Breast epithelium (tissue), 4 donors: Measurements from ENCODE around the gene DDX10. TPM values are rescaled to one million over a fixed set of nuclear protein-coding genes. Genes with fewer than 3 reads are reported as not detected.

Source experiments
- DNase-seq, 2 donors: peaks; one replicate each; pipeline ENCODE4 v3.0.0-alpha.2; 2019; ENCODE audit warnings: low spot score in 2 of 2
- H3K27ac ChIP-seq, 2 donors: fragments of 200-600 bp; sonication (generic) in 1 of 2; one replicate each; pipeline ENCODE4 v1.5.1; 2016 to 2019; ENCODE audit warnings: mild to moderate bottlenecking in 1 of 2
- H3K27me3 ChIP-seq, 2 donors: fragments of 200-600 bp; sonication (generic) in 1 of 2; one replicate each; pipeline versions ENCODE4 v1.5.1 to v1.6.0; 2017 to 2019; ENCODE audit warnings: control low read depth in 1 of 2, mild to moderate bottlenecking in 1 of 2
- H3K36me3 ChIP-seq: fragments of 200-600 bp; one replicate; pipeline ENCODE4 v1.5.1; 2019
- H3K4me1 ChIP-seq, 2 donors: fragments of 200-600 bp; sonication (generic); one replicate each; pipeline ENCODE4 v1.5.1; 2016 to 2019; ENCODE audit warnings: control low read depth in 1 of 2
- H3K4me3 ChIP-seq, 3 donors: fragments of 200-600 bp; sonication (generic); 1 replicate in 2 of 3; 2 replicates in 1 of 3; pipeline ENCODE4 v1.5.1; 2016 to 2019; ENCODE audit warnings: mild to moderate bottlenecking in 3 of 3, moderate library complexity in 2 of 3
- H3K9me3 ChIP-seq, 2 donors: fragments of 200-600 bp; sonication (generic) in 1 of 2; one replicate each; pipeline ENCODE4 v1.5.1; 2016 to 2019; ENCODE audit warnings: control low read depth in 1 of 2
- POLR2A ChIP-seq: fragments of 450-650 bp; IDR thresholded peaks from one replicate; pipeline ENCODE4 v1.6.1; 2016; ENCODE audit warnings: antibody characterized with exemption, mild to moderate bottlenecking, moderate library complexity
- POLR2AphosphoS5 ChIP-seq, 3 donors: sonication (generic); formaldehyde crosslinking; IDR thresholded peaks; one replicate each; pipeline ENCODE4 v1.6.1; 2017; ENCODE audit warnings: antibody characterized with exemption in 3 of 3
- intact Hi-C: fragments of 100-400 bp; cut with DNase I; formaldehyde crosslinking; loops from one replicate; pipeline ENCODE4 v1.15.1; 2023; ENCODE audit warnings: low total_unique reads
- total RNA-seq, 3 donors: library from RNA; depleted of rRNA; stranded (reverse); fragments of >200 nt; gene quantifications; one replicate each; pipeline ENCODE4 v1.1.0, GENCODE V29; 2016
- TF ChIP-seq, protein P1 (sequence below), 3 donors: fragments of 450-650 bp; IDR thresholded peaks; one replicate each; pipeline ENCODE4 v1.5.1; 2016 to 2017; ENCODE audit warnings: antibody characterized with exemption in 3 of 3, mild to moderate bottlenecking in 3 of 3, moderate library complexity in 3 of 3

The DDX10 gene
- 10 to 100 TPM; 17.3 to 41.9 (median 29.5) TPM for total RNA-seq

DNA sequence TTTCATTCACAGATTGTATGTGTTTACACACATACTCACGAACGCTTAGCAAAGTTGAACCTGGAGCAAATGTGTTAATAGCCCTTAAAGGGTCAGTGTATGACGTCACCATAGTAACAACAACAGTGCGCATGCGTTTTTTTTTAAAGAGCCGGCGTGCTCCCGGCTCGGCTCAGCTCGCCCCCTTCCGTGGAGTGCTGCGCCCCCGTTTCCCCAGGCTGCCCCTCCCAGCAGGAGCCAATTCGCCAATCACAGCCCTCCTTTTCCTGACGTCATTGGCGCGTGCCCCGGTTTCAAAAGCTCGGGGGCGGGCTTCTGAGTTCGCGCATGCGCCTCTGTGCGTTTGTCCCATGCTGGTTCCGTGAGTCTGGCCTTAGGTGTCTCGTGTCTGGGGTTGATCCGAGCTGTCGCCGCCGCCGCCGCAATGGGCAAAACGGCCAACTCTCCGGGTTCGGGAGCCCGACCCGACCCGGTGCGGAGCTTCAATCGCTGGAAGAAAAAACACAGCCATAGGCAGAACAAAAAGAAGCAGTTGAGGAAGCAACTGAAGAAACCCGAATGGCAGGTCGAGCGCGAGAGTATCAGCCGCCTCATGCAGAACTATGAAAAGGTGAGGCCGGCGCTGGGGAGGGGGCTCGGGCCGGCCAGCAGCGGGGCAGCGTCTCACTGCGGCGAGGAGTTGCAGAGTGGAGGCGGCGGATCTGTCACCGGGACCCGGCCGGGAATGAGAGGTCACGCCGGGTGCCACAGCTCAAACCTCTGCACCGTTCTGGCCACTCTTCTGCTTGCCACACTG is at the start of gene DDX10:
Gene DDX10 (plus strand): TSS at position 340 of the 796 bp plus-strand sequence. CDS start 85 bp downstream, at position 425.
- Histone ChIP-seq H3K27ac (peak within 1 kb of the TSS; percentile 76 to 78), H3K9me3 (no peaks in the 10 kb centered on the region), H3K36me3 (no peaks in the 10 kb centered on the region), H3K4me1 (peaks cover 0 to 14% of the 10 kb centered on the region in 2 donors), H3K27me3 (no peaks in the 10 kb centered on the region), H3K4me3 (peak within 1 kb of the TSS; percentile 71 to 94 (median 88))
- TF ChIP-seq POLR2AphosphoS5 (IDR thresholded peaks at IDR 0.05) (peak in 2 of 3 donors; percentile 29 to 39), POLR2A (no peak)
- DNase-seq = peak; percentile 96 to 99
- intact Hi-C loops = no loop called here

GRCh38 chr11:108616549-108616948 is 48.3 kb upstream of the DDX10 start:
- Histone ChIP-seq H3K4me1 (no peaks in the 10 kb centered on the region), H3K27me3 (no peaks in the 10 kb centered on the region), H3K4me3 (no peak overlapping the region), H3K27ac (peak overlapping the region in 1 of 2 donors; percentile 27), H3K36me3 (no peaks in the 10 kb centered on the region), H3K9me3 (no peaks in the 10 kb centered on the region)
- TF ChIP-seq POLR2A = no peak
- no peak for DNase-seq
- intact Hi-C loops = loop anchor here (5.0 kb wide), 1 partner anchor 366 kb away; no protein-coding TSS in a partner anchor

- H3K36me3 ChIP-seq = no peaks in the 10 kb centered on the region
- no peaks in the 10 kb centered on the region for H3K4me1 ChIP-seq
- no peak overlapping the region for H3K4me3 ChIP-seq
- intact Hi-C loops = loop anchor here (5.0 kb wide), 1 partner anchor 365 kb away; no protein-coding TSS in a partner anchor
- no peak overlapping the region for H3K27ac ChIP-seq
- H3K27me3 ChIP-seq = no peaks in the 10 kb centered on the region
- no peaks in the 10 kb centered on the region for H3K9me3 ChIP-seq
- TF ChIP-seq, protein P1, sequence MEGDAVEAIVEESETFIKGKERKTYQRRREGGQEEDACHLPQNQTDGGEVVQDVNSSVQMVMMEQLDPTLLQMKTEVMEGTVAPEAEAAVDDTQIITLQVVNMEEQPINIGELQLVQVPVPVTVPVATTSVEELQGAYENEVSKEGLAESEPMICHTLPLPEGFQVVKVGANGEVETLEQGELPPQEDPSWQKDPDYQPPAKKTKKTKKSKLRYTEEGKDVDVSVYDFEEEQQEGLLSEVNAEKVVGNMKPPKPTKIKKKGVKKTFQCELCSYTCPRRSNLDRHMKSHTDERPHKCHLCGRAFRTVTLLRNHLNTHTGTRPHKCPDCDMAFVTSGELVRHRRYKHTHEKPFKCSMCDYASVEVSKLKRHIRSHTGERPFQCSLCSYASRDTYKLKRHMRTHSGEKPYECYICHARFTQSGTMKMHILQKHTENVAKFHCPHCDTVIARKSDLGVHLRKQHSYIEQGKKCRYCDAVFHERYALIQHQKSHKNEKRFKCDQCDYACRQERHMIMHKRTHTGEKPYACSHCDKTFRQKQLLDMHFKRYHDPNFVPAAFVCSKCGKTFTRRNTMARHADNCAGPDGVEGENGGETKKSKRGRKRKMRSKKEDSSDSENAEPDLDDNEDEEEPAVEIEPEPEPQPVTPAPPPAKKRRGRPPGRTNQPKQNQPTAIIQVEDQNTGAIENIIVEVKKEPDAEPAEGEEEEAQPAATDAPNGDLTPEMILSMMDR (IDR thresholded peaks at IDR 0.05) = no peak
- TF ChIP-seq POLR2AphosphoS5 (IDR thresholded peaks at IDR 0.05) (no peak), POLR2A (no peak)
- DNase-seq = no peak
These were observed 47.8 kb upstream of the DDX10 start for GRCh38 chr11:108617055-108617454.

GRCh38 chr11:108618529-108618928 is 46.3 kb upstream of the DDX10 start:
- no peaks in the 10 kb centered on the region for H3K9me3 ChIP-seq
- intact Hi-C loops = loop anchor here (5.0 kb wide), 1 partner anchor 364 kb away; no protein-coding TSS in a partner anchor
- H3K36me3 ChIP-seq = no peaks in the 10 kb centered on the region
- H3K27ac ChIP-seq = no peak overlapping the region
- H3K27me3 ChIP-seq = no peaks in the 10 kb centered on the region
- H3K4me3 ChIP-seq = no peak overlapping the region
- no peak for TF ChIP-seq POLR2AphosphoS5 (IDR thresholded peaks at IDR 0.05)
- no peaks in the 10 kb centered on the region for H3K4me1 ChIP-seq
- no peak for DNase-seq

DNA sequence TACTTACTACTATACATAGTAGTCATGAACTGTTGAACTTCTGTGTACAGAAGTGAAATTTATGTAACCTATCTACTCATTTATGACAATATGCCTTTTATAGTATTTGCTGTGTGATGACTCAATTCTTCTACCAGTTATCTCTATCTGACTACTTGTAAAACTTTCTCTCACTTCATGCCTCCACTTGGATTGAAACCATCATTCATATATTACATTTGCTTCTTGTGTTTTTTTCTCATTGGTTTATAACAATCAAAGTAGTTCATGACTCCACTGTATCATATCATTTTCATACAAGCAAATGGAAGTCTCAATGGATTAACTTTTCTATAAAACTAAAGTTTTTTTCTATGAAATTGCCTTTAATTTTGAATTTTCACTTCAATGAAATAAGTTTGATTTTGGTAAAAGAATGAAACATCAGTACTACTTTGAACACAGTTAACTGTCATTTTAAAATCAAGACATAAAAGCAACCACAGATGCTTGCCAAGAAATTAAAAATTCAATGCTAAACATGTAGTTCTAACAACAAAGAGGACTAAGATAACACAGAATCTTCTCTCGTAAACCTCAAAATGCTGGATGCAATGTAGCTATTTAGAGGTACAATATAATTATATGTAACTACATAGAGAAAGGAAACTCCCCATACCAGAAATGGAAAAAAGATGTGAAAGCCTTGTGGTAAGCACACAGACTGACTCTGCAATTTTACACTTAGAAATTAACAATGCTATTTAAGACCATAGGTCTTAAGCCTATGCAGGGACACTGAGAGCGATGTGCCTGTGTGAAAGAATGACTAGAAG is 43.7 kb upstream of the DDX10 start:
- TF ChIP-seq POLR2AphosphoS5 (IDR thresholded peaks at IDR 0.05) (no peak), POLR2A (no peak)
- TF ChIP-seq, protein P1 (IDR thresholded peaks at IDR 0.05) = no peak
- no peaks in the 10 kb centered on the region for H3K4me1 ChIP-seq
- H3K27me3 ChIP-seq = no peaks in the 10 kb centered on the region
- no peak overlapping the region for H3K4me3 ChIP-seq
- H3K9me3 ChIP-seq = no peaks in the 10 kb centered on the region
- no peaks in the 10 kb centered on the region for H3K36me3 ChIP-seq
- DNase-seq = no peak
- intact Hi-C loops = no loop called here
- H3K27ac ChIP-seq = no peak overlapping the region

GRCh38 chr11:108622341-108622740 is 42.5 kb upstream of the DDX10 start:
- no peaks in the 10 kb centered on the region for H3K27me3 ChIP-seq
- H3K4me3 ChIP-seq = no peak overlapping the region
- intact Hi-C loops = no loop called here
- no peaks in the 10 kb centered on the region for H3K36me3 ChIP-seq
- H3K9me3 ChIP-seq = no peaks in the 10 kb centered on the region
- no peaks in the 10 kb centered on the region for H3K4me1 ChIP-seq
- no peak for DNase-seq
- H3K27ac ChIP-seq = no peak overlapping the region
- TF ChIP-seq POLR2AphosphoS5 (IDR thresholded peaks at IDR 0.05) (no peak), POLR2A (no peak)
- TF ChIP-seq, protein P1 (IDR thresholded peaks at IDR 0.05) = no peak
